Measurements from ENCODE around the gene RADIL.

RADIL gene

DNA sequence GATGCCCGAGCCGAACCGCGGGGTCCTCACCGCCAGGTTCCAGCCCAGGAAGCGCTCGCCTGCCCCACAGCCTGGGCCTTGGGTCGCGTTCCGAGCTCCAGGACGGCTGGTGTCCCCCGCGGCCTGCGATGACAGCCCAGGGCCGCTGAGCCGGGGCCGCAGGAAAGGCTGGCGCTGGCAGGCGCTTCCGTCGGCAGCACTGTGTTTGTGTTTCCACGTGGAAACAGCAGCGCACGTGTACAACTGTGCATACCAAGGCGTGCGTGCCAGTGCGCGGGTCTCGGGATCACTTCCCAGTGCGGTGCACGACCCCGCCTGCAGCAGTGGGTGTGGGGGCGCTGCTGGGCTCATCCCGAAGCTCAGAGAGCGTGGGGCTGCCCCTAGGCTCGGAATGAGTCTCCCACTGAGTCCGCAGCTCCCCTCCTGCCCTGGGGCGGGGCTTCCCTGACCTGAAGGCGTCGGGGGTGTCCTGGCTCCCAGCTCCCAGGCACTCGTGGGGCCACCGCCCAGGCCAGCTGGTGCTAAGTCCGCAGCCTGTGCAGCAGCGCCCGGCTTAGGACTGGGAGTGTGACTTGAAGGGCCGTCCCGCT lies 90.9 kb downstream of the RADIL start:
- no peak for DNase-seq (ENCODE audit: low spot score)

DNA sequence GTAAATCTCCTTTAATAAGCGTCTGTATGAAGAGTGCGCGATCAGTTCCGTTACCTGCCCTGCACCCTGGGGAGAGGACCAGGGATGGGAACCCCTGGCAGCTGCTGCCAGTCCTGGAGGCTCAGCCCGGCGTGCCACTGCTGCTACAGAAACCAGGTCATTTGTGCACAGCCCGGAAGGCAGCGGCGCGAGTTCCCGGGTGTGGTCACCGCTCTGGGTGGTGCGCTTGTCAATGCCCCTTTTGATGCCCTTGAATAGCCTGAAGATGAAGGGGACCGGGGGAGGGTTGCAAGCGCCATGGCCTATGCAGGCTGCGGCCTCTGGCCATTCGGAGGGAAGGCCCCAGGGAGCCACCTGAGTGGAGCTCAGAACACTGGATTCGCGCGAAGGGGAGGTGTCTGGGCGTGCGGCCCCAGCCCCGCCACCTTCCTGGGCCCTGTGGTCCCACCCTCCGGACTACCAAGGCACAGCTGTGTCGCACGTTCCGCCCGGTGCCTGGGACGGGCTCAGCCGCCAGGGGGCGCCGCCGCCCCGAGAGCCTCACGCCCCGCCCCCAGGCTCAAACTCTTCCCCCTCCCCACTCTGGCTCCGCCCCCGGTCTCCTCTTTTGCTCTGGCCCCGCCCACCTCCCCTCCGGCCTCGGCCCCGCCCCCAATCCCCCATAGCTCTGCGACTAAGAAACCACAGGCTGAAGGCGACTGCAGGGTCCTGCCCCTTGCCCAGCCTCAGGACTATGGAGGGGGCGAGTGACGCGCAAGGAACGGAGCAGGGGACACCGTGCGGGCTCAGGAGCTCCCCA lies 91.6 kb downstream of the RADIL start:
- DNase-seq (ENCODE audit: low spot score) = peak; percentile 83

DNA sequence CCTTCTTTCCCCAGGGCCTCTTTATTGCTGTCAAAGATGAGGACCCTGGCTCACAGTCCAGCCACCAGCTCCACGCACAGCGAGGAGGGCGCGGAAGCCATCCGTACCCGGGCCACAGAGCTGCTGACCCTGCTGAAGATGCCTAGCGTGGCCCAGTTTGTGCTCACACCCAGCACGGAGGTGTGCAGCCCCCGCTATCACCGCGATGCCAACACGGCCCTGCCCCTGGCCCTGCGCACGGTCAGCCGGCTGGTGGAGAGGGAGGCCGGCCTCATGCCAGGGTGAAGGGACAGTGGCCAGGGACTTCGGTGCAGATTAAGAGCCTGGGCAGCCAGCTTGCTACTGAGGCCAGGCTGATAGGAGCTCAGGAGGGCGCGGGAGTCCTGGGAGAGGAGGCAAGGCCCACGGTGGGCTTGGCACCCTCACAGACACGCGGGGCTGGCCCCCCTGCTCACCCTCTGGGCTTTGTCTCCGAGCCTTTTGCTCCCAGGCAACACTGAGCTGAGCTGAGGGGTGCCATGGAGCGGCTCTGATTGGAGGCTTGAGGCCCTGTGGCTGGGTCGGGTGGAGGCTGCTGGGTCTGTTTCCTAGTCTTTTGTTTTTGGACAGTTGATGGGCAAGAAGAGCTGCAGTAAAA lies 92.3 kb downstream of the RADIL start:
- DNase-seq (ENCODE audit: low spot score) = no peak

DNA sequence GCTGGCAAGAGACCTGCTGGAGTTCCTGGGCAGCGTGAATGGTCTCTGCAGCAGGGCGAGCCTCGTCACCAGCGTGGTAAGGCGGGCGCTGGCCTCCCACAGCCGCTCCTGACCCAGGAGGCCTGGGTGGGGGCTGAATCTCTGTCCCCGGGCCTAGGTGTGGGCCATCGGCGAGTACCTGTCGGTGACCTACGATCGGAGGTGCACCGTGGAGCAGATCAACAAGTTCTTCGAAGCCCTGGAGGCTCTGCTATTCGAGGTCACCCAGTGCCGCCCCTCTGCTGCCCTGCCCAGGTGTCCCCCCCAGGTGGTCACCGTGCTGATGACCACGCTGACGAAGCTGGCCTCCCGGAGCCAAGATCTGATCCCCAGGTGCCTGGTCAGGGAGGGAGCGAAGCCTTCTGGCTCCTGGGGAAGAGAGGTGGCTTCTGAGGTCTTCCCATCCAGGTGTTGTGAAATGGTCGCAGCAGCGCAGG lies 93.0 kb downstream of the RADIL start:
- no peak for DNase-seq (ENCODE audit: low spot score)

DNA sequence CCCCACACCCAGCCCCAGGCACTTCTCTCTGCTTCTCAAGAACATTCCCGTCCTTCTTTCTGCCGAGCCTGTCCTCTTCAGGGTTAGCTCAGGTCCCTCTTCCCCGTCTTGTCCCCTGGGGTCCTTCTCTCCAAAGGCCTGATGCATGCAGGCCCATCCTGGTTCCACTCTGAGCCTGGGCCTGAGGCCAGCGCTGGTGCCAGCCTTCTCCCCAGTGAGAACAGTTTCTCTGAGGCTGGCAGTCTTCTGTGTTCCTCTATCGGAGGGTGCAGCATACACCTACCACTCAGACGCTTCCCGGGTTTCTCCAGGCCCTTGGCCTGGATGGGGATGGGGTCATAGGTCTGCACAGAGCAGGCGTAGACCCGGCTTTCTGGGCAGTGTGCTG lies 93.4 kb downstream of the RADIL start:
- DNase-seq (ENCODE audit: low spot score) = no peak

DNA sequence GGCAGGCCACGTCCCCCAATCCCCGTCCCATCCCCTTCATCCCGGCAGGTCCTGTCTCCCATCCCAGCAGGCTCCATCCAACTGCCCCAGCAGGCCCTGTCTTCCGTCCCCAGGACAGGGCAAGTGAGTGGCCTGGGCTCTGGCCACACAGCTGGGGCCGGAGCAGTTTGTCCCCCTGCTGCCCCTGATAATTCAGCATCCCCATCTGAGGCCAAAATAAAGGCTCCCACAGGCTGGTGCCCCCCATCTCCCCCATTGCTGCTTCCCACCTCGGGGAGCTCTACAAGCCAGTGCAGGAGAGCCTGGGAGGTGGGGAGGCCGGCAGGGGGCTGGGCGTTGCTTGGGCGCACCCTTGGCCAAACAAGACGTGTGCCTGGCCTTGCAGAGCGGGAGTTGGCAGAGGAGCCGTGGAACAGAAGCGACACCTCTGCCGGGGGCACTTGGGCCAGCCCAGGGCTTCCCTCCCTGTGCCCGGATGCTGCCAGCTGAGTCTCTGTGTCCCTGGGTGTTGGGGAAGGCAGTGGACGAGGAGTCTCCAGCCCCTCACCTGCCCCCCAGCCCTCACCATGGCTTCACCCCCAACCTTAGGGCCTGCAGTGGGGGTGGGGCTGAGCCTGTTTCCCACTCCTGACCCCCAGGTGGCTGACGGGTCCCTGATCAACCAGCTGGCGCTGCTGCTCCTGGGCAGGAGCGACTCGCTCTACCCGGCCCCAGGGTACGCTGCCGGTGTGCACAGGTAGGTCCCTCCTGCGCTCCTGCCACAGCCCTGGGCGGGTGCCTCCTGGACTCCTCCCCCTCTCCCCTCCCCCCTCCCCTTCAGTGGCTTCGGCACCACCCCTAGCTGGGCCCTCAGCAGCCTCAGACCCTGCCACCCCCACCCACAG lies 94.1 kb downstream of the RADIL start:
- no peak for DNase-seq (ENCODE audit: low spot score)

DNA sequence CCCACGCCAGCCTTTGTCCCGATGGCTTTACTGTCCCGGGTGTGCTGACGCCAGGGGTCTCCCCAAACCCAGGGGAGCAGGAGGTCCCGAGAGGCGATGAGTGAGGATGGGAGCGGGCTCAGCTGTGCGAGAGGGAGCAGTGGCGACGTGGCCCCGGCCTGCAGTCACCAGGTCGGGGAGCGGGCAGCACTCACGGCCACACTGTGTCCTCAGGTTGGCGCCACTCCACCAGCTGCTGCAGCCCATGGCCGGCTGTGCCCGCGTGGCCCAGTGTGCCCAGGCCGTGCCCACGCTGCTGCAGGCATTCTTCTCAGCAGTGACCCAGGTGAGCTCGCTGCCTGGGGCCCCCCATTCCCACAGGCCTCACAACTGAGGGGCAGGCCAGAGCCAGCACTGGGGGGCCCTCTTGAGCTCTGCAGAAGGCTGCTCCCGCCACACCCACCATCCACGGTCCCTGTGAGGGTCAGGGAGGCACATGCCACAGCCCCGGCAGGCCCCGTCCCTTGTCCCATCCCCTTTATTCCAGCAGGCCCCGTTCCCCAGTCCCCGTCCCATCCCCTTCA lies 94.8 kb downstream of the RADIL start:
- DNase-seq (ENCODE audit: low spot score) = no peak

DNA sequence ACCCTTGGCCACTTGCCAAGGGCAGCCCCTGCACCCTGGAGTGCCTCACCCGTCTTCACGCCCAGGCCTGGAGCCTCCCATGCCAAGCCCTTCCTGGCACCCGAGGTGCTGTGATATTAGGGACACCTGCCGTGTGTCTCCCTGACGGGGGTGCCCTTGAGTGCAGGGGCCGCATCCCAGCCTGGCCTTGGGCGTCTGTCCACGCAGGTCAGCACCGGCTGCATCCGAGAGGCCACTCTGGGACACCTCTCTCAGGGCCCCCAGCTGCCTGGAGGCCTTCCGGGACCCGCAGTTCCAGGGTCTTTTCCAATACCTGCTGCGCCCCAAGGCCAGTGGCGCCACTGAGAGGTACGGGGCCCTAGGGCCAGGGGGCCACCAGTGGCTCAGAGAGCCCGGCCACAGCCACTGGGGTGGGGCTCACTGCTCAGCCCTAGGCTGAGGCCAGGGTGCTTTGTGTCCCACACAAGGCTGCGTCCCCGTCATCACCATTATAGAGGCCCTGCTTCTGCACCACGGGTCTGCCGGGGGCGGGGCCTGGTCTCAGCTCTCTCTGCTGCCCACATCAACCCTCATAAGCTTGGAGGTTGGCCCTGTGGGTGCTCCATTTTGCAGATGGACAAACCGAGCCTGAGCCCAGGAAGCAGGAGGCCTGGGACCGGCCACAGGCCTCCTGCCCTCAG lies 95.4 kb downstream of the RADIL start:
- DNase-seq (ENCODE audit: low spot score) = no peak

DNA sequence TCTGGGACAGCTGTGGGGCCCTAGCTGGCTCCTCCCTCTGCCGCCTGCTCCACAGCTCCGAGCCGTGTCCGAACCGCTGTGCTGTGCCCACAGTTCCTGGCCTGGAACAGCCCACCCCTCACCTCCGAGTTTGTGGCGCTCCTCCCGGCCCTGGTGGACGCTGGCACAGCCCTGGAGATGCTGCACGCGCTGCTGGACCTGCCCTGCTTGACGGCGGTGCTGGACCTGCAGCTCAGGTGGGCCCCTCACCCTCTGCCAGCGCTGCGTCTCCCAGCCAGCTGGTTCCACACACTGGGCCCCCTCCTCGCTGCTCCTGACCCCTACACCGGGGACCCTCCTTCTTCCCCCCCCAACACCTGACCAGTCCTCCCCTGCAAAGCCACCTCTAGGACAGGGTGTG lies 96.0 kb downstream of the RADIL start:
- DNase-seq (ENCODE audit: low spot score) = no peak

DNA sequence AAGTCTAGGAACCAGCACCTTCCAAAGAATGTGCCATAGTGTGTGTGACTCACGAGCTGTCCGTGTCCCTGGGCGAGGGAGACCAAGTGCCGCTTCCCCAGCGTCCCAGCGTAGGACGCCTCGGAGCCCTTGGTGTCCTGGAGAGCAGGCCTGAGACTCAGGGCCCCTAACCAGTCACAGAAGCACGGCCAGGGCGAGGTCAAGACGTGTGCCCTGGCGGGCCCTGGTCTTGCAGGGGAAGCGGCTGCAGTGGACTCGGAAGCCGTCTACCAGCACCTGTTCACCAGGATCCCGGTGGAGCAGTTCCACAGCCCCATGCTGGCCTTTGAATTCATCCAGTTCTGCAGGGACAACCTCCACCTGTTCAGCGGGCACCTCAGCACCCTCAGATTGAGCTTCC lies 97.5 kb downstream of the RADIL start:
- DNase-seq (ENCODE audit: low spot score) = no peak

DNA sequence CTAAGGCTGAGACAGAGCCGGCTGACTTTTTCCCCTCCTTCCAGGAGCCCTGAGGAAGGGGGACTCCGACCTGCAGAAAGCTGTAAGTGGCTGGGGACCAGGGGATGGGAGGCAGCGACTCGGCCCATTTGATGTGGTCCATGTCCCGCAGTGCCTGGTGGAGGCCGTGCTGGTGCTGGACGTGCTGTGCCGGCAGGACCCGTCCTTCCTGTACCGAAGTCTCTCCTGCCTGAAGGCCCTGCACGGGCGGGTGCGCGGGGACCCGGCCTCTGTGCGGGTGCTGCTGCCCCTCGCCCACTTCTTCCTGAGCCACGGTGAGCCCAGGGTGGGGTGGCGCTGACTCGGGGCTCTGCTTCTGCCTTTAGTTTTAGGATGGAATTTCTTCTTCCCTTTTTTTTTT lies 98.1 kb downstream of the RADIL start:
- no peak for DNase-seq (ENCODE audit: low spot score)

DNA sequence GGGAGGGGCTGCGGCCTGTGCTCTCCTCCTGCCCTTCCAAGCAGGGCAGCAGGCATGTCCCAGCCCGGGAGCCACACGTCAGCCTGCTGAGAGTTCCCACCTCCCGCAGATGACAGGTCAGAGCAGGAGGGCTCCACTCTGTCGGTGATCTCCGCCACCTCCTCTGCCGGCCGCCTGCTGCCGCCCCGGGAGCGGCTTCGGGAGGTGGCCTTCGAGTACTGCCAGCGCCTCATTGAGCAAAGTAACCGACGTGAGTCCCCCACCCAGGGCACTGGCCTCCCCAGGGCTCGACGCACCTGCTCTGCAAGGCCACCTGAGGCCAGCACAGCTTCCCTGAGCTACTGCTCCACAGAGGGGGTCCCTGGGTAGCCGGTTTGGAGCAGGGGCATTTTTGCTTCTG lies 98.7 kb downstream of the RADIL start:
- no peak for DNase-seq (ENCODE audit: low spot score)

DNA sequence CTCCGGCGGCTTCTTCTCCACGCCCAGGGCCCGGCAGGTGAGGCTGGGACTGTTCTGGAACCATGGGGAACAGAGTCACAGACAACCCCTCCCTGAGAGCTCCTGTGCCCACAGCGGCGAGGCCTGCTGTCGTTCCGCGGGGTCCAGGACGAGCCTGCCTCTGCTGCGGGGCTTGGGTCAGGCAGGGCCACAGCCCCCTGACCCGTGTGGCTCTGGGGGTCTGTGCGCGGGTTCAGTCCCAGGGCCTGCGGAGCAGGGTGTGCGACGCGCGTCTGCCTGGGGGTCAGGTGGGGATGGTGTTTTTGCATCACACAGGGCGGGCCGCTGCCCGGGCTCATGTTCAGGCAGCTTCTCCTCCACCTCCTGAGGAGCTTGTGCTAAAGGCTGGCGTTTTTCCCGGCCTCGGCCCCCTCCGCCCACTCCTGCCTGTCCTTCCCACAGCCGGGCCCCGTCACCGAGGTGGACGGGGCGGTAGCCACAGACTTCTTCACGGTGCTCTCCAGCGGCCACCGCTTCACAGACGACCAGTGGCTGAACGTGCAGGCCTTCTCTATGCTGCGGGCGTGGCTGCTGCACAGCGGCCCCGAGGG lies 99.7 kb downstream of the RADIL start:
- no peak for DNase-seq (ENCODE audit: low spot score)

DNA sequence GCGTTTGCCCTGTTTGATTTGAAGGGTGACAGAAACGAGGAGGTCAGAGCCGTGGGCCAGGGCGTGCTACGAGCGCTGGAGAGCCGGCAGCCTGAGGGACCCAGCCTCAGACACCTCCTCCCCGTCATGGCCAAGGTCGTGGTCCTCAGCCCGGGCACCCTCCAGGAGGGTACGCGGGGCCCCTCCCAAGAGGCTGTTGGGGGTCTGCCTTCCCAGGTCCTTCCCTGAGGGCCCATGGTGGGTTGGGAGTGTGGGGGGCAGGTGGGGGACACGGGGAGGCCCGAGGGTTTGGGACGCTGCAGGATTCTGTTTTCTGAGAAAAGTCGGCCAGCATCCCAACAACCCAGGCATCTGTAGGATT lies 100.2 kb downstream of the RADIL start:
- DNase-seq (ENCODE audit: low spot score) = no peak

DNA sequence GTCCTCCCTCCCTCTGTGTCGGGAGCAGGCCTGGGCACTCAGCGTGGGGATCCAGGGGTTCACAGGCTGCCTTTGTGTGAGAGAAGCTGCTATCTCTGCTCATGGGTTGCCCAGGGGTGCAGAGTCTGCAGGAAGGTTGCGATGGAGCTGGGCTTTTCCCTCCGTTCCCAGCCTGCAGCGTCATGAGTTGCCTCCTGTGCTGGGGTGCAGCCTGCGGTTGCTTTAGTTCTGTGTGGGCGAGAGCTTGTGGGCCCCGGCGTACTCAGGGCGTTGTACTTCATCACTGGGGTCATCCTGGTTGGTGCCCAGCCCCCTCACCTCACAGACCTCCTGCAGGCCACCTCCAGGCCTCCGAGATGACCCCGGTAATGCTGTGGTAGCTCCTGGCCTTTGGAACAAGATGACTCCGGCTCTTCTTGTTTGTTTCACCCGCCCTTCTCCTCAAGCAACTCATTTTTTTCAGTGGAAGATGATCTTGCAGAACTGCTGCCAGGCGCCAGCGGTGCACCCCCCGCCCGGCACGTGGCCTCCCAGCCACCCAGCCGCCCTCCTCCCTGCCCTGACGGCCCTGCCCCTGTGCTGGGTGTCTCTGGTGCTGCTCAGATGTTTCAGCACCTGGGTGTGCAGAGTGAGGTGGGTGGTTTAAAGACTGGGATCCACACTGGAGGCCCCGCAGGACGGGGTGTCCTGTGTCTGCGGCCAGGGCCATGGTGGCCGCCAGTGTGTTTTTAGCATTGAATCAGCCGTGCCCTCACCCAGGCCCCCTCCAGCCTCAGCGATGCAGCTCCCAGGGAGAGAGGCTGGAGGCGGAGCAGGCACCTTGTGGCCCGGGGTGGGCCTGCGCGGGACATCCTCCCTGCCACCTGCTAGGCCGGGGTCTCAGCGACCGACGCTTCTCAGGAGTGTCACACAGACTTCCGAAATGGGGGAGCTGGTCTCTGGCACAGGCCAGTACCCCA lies 100.9 kb downstream of the RADIL start:
- no peak for DNase-seq (ENCODE audit: low spot score)

DNA sequence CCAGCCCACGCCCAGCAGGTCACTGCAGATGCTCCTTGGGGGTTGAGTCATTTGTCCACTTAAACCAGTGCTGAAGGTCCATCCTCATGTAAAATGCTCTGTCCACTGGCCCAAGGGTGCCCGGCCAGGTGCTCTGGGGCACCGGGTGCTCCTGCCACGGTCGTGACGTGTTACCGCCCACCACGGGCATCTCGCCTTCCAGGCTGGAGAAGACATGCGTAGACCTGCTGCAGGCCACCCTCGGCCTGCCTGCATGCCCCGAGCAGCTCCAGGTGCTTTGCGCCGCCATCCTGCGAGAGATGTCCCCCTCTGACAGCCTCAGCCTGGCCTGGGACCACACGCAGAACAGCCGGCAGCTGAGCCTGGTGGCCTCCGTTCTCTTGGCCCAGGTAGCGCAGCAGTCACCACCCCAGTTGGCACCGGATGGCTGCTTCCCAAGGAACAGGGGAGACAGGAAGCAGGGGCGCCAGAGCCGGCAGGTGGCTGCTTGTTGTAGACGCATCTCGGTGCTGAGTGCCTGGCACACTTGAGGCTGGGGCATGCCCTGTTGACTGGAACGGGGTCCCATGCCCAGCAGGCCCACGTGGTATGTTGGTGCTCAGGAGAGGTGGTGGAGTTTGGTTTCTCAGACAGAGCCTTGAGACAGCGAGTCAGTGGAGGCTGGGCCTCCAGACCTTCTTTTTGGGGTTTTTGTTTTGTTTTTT lies 102.0 kb downstream of the RADIL start:
- no peak for DNase-seq (ENCODE audit: low spot score)

DNA sequence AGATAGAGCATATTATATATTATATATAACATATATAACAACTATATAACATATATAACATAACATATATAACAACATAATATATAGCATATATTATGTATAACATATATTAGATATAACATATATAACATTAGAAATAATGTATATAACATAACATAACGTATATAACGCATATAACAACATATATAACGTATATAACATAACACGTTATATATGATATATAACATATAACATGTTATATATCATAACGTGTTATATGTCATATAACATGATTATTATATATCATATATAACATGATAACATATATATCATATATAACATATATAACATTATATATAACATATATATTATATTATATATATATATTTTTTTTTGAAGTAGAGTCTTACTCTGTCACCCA lies 104.4 kb downstream of the RADIL start:
- DNase-seq (ENCODE audit: low spot score) = no peak

DNA sequence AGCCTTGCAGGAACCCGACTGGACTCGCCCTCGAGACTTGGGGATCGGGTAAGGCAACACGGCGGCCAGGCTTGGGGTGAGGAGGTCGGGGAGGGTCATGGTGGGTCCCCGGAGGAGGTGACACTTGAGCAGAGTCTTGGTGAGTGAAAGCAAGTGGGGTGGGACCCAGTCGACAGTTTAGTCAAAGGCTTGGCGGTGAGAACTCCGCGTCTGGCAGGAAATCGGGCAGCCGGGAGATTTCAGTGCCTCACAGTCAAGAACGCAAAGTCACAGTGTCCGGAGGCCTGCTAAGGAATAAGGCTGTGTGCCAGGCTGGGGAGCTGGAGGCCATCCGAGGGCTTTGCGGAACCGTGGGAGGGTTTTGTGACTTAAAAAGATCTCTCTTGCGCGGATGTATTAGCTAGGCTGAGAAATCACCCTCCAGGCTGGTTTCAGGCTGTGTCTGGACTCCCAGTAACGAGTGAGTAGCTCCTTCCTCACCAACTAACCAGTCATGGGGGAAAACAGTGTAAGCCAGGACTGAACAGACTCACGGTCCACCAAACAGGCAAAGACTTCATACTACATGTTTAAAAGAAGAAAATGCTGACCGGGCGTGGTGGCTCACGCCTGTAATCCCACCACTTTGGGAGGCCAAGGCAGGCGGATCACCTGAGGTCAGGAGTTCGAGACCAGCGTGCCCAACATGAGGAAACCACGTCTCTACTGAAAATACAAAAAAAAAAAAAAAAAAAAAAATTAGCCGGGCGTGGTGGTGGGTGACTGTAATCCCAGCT lies 107.5 kb downstream of the RADIL start:
- DNase-seq (ENCODE audit: low spot score) = peak; percentile 40

Measured in NAMALWA (cell line).